NCI-H82 treated with DMSO at 0.1 percent for 48 hours (cell line): ENCODE measurements around the gene CTIF.

ENCODE experiments used
- DNase-seq: peaks from one replicate; lab custom pipeline; 2025; ENCODE audit not compliant: unreplicated experiment; lab: John Stamatoyannopoulos, UW

The CTIF gene

DNA sequence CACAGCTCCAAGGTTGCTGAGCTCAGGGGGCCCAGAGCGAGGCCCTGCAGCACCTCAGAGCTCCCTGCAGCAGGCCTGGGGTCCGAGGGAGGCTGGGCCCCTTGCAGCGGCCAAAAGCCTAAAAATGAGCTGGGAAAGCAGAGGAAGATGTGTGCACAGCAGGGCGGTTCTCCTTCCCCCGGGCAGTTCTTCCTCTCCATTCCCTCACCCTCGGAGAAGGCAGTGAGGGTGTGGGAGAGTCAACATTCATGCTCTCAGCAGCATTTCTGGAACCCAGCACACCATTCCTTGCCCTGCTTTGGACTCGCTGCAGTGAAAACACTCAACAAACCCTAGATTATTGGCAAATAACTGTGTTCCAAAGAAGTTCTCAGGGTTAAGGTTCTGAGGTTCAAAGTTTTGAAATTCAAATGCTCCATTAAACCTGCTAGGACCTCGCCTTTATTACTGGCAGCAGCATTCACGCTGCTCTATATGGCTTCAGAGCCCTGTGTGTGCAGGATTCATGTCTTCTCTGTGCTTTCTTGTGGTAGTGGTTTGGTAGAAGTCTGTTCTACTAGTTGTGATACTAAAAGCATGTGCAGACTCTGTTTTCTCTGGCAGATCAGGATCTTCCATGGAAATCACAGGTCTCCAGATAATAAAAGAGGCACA is 79.1 kb downstream of the CTIF start:
- DNase-seq, result no peak

DNA sequence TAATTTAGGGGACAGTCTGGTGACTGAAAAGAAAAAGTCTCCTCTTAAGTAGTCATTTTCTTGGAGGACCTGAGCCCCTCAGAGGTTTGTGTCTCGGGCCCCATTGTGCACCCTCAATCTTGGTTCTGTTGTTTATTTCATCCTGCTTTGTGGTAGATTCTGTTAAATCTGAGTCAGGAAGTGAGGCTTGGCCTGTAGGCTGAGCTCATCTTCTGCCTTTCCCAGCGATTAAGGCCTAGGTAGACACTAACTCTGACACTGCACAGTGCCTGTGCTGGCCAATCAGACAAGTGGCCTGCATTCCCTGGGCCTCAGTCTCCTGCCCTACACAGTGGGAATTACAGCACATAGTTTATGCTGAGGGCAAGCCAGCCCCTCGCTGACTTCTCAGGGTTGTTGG is 80.2 kb downstream of the CTIF start:
- no peak for DNase-seq

DNA sequence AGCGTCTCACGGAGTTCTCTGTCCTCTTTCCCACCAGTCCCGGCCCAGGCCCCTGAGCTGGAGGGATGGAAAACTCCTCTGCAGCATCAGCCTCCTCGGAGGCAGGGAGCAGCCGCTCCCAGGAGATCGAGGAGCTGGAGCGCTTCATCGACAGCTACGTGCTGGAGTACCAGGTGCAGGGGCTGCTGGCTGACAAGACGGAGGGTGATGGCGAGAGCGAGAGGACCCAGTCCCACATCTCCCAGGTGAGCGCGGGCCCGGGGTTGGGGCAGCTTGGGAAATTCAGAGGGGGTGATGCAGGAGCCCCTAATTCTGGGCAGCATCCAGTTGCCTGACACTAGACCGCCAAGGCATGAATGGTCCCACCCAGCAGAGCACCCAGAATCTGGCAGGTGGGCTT is 80.7 kb downstream of the CTIF start:
- no peak for DNase-seq

DNA sequence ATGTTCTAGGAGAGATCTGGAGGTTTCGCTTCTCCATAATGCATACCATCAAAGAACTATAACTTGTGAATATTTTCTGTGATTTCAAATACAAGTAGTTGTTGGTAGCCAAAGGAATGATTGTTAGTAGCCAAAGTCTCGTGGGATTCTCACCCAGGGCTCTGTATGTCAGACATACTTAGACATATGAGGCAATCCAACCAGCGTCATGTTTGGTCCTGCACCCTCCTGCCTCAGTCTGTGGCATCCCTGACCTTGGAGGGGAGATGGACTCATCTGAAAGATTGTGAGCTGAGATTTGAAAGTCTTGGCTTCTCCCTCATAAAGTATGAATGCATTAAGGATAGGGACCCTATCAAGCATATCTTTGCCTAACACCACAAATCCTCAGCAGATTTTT is 81.2 kb downstream of the CTIF start:
- no peak for DNase-seq

DNA sequence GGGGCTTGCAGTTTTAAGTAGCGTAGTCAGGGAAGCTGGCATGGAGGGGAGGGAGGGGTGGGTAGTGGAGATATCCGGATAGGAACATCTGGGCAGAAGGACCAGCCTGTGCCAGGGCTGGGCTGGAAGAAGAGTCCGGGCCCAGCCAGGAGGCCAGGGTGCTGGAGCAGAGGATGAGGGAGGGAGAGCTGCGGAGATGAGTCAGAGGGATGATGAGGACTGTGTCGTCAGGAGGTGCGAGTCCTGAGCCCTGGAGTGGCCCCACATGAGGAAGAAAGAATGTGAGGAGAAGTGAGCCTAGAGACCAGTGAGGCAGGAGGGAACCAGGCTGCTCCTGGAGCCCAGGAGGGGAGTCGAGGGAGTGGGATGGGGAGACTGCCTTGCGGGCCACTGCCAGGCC is 82.4 kb downstream of the CTIF start:
- no peak for DNase-seq

DNA sequence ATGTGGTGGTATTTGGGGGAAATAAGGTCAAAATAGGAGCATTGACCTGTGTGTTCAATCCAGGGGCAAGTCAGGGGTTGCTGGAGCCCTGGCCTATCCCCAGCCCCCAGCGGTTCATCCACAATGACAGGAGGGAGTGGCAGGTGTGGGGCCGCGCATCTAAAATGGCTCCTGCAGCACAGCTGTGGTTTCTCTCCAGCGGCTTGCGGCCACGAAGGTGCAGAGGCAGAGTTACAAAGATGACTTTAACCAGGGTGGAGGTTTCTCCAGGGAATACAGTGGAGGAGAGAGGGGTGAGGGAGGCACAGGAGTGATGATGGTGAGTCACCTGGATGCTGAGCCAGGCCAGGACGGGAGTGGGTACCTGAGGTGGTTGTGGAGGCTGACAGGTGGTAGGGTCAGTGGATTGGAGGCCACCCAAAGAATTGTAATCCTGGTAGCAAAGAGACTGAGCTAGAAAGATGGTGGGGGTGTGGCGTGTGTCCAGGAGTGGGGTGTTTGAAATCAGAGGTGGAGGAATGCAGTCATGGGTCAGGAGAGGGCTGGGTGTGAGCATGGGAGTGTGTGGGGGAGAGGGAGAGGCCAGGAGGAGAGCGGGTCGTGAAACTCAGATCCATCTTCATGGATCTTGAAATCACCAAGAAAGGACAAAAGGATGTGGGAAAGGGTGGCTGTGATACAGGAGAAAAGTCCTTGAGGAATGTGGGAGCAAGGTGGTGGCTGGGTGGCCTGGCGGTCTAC is 83.2 kb downstream of the CTIF start:
- DNase-seq, result no peak

DNA sequence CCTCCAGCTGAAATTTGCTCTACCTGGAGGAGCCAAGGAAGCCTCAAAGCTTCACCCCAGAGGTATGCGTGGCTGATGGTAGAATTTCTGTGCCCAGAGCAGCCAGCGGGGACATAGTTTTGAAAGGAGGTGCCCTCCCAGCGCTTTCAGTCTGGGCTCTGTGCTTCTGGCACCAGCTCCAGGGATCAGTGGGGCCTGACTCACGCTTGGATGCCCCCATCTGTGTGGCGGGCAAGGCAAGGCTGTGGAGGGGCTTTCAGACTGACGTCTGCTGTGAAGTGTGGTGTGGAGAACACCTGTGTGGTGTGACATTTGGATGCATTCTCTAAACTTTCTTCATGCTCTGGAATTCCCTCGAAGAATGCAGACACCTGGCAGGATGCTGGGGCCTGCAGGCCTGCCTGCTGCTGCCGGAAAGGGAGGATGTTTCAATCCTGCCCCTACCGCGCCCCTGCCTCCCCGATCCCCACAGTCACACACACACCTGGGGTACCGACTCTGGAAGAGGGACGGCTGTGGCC is 84.1 kb downstream of the CTIF start:
- DNase-seq, result no peak

DNA sequence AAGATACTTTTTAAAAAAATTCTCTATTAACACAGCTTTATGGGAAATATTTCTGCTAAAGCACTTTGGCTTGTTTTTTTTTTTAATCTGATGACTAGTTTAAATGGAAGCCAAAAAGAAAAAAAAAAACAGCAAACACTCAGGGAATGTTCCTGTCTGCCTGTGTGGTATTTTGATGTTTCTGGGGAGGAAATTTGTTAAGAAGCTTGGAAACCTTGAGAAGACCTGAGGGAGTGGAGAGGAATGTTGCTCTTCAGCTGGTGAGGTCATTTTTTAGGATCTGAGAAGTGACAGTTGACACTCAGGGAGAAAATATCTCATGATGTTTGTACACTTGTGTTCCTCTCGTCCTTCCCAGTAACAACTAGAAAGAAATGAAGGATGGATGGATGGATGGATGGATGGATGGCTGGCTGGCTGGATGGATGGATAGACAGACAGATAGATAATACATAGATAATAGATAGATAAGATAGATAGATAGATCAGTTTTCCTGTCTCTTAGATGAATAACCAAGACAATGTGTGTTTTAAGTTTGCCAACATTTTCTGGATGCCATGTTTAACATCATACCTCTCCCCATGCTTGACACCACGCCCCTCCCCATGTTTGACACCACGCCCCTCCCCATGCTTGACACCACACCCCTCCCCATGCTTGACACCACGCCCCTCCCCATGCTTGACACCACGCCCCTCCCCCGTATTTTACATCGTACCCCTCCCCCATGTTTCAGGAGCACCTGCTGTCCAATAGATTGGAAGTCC is 84.8 kb downstream of the CTIF start:
- DNase-seq, result no peak

DNA sequence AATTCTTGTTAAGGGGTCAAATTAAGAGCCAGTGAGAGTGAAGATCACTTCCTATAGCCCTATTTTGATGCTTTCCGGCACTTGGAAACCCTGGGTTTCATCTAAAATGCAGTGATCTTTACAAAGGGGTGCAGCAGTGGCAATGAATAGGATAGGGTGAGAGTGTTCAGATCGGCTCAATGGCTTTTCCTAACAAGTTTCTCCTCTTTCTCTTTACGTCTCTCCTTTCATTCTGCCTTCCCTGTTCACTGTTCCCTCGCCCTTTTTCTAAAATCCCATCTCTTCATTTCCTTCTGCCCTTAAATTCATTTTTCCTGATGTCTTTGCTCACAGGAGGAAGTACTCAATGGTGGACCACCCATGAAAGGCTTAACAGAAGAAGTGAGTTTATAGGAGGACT is 86.0 kb downstream of the CTIF start:
- no peak for DNase-seq

DNA sequence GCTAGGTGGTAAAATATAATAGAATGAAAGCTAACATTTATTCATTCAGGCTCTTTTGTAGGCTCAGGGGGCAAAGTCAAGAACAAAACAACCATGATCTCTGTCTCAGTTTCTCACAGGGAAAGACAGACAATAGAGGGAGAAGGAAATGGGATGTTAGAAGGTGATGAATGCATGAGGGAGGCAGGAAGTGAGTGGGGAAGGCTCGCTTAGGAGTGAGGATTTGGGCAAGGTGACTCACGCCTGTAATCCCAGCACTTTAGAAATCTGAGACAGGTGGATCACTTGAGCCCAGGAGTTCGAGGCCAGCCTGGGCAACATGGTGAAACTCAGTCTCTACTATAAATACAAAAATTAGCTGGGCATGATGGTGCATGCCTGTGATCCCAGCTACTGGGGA is 88.4 kb downstream of the CTIF start:
- DNase-seq, result no peak

DNA sequence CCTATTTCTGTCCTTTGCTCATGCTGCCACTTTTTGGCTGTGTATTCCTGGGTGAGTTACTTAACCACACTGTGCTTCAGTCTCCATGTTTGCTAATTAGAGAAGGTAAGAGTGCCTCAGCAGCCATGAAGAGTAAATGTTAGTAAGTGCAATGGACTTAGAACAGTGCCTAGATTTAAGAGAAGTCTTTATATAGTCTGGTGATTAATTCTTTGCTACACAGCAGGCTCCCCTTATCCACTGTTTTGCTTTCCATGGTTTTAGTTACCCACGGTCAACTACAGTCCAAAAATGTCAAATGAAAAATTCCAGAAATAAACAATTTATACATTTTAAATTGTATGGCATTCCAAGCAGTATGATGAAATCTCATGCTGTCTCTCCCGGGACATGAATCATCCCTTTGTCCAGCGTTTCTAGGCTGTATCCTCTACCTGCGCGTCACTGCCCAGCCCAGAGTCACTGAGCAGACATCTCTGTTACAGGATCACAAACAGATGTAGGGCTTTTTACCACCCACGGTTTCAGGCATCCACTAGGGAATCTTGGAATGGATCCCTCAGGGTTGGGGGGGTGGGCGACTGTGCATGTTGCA is 91.0 kb downstream of the CTIF start:
- DNase-seq, result no peak

DNA sequence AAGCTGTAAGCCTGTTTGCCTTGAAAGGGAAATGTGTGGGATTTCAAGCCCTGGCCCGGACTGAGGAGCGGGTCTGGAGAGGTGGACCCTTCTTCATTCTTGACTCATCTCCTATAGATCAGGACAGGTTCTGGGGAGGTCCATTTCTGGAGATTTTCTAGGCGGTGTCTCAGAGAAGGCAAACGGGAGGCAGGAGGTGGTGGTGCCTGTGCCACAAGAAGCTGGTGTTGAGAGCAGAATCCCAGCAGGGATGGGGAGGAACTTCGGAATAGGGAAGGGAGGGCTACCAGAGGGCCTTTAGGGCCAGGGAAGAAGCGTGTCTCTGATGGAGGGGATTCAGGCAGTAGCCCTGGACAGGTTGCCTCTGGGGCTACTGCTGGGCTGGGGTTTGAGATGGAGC is 93.0 kb downstream of the CTIF start:
- no peak for DNase-seq

DNA sequence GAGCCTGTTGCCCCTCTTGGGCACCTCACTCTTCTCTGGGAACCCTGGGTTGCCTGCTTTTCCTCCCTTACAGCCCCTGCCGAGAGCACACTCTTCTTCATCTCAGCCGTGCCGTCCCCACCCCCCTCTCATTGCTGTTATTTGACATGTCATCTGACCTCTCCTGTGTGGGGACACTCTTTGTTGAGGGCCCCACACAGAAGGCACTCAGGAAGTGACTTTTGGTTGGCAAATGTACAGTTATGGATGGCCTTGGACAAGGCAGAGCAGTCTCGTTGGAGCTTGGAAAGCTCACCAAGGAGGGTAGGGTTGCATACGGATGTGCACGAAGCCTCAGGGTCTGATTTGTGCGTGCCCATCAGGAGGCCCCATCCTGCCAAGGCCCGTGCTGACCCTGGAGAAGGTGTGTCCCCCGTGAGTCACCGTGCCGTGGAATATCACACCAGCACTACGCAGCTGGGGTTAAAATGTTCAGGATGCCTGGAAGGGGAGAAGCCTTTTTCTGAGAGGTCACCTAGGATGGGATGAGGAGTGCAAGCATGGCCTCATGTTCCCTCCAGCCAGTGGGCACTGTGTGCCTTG is 93.9 kb downstream of the CTIF start:
- no peak for DNase-seq

DNA sequence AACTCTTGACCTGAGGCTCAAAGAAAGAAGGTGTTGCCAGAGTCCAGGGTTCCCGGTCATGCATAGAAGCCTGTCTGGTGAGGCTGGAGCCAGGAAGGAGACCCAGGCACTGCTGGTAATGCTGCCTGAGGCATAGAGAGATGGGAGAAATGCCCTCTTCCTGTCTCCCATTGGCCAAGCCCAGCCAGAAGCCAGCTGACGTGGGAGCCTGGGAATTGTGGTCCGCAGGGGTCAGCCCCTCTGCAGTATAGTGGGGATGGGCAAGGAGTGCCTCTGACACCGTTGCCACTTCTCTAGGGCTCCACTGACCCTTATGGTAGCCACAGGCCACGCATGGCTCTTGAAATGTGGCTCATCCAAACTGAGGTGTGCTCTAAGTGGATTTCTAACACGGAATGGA is 95.7 kb downstream of the CTIF start:
- DNase-seq, result no peak

DNA sequence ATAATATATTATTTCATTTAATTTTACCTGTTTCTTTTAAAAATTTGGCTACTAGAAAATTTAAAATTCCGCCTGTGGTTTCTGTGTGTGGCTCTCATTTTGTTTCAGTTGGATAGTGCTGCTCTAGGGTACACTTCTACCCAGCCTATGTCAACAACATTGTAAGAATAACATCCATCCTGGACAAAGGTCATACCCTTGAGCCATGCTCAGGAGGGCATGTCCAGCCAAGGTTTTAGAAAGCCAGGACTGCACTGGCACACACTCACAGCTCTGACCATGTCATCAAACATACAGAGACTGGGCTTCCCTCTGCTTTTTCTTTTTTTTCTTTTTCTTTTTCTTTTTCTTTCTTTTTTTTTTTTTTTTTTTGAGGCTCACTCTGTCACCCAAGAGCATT is 96.1 kb downstream of the CTIF start:
- no peak for DNase-seq

DNA sequence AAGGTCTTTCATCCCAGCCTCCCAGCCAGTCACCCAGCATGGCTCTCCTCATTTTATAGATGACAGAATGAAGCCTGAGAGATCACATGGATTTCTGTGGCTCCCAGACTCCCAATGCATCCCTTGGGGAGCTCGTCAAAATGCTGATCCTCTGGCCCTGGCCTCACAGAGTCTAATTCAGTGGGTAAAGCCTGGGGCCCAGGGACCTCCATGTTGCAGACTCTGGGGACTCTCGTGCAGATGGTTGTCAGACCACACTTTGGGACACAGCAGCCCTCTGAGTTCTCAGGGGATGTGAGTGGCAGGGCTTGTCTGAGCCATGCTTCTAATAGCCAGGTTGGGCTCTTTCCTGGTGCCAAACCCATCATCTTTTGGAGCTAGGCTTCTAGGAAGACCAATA is 97.0 kb downstream of the CTIF start:
- DNase-seq, result no peak

DNA sequence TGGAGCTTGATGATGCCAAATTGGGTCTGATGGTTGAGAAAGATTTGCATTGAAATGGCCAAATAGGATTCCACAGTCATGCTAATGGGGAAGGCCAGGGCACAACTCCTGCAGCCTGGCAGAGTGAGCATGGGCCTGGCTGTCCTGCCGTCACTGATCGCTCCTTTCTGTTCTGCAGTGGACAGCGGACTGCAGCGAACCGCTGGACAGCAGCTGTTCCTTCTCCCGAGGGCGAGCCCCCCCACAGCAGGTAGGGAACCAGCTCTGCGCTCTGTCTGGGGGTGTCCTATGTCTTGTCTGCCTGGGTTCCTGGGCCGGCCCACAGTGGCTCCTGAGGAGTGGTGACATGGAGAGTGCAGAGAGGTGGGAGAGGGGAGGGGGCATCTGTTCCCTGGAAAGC is 97.6 kb downstream of the CTIF start:
- DNase-seq, result no peak

DNA sequence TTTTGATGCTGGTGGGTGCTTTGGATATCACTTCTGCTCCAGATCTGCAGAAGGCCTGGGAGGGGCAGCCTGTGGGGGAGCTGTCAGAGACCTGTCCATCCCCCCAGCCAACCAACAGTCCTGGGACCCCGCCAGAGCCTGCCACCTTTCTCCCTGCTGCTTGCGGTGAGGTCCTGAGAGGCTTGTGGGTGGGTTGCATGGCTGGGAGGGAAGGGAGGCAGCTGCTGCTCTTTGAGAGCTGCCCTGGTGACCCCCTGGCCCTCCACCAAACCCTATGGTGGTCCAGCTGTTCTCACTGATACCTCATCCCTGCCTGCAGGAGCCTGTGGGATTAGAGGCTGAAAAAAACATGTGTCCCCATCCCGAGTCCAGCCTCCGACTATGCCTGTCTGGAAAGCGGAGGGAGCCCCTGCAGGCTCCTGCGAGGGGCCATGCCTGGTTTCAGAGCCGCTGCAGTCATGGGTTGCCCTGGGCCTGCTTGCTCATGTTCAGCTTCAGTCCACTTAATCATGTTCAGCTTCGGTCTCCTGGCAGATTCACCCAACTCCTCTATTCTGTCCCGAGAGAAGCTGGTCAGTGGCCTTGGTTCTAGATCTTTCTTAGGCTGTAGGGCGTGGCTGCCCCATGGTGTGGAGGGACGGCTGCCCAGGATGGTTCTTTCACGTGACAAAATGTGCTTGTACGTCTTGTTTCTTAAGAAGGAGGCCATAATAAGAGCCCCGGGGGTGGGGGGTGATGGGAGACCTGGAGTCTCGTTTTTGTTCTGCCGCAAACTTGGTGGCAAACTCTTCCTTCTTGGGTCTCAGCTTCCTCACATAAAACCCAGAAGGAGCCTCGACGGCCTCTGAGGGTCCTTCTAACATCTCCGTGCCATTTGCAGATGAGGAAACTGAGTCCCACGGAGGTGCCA is 98.5 kb downstream of the CTIF start:
- no peak for DNase-seq

DNA sequence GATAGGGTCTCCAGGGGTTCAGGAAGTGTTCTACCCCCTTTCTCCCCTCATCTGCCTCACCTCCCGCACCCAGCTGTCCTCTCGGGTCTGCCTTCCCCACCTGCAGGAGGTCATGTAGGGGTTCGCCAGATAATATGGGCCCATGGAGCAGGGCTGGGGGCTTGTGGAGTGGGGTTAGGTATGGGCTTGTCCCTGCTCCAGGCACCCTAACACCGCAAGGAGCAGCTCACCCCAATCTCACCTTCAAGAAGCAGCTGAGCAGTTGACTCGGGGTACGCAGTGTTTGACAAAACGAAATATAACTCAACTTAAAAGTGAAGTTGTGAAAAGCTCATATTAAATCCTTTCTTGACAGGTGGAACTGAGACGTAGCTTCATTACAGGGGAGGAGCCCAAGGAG is 99.6 kb downstream of the CTIF start:
- DNase-seq, result no peak
